RKO (cell line): ENCODE measurements around the gene CNMD.

Experiments
- DNase-seq: peaks from one replicate; pipeline ENCODE4 v3.0.0-alpha.2; 2016; ENCODE audit warnings: low spot score

Gene CNMD

GRCh38 chr13:52739468-52740071, at the start of gene CNMD:
TSS of gene CNMD (minus strand) at chr13:52739820. CDS start at chr13:52739701, 119 bp downstream.
- no peak for DNase-seq

- DNase-seq: no peak
Measured at GRCh38 chr13:52788011-52788410, 48.4 kb upstream of the CNMD start.

GRCh38 chr13:52787235-52787634, 47.6 kb upstream of the CNMD start:
- DNase-seq: no peak

- no peak for DNase-seq
Measured at GRCh38 chr13:52786766-52787165, 47.1 kb upstream of the CNMD start.

GRCh38 chr13:52785739-52786138, 46.1 kb upstream of the CNMD start:
- DNase-seq: no peak

GRCh38 chr13:52784591-52785340, 45.1 kb upstream of the CNMD start:
- DNase-seq: no peak

- no peak for DNase-seq
Measured at GRCh38 chr13:52783943-52784342, 44.3 kb upstream of the CNMD start.

- no peak for DNase-seq
Measured at GRCh38 chr13:52782471-52783448, 43.1 kb upstream of the CNMD start.

GRCh38 chr13:52780611-52781010, 41.0 kb upstream of the CNMD start:
- no peak for DNase-seq

- DNase-seq: no peak
Measured at GRCh38 chr13:52780092-52780491, 40.5 kb upstream of the CNMD start.

- no peak for DNase-seq
Measured at GRCh38 chr13:52779103-52779502, 39.5 kb upstream of the CNMD start.

GRCh38 chr13:52776726-52777125, 37.1 kb upstream of the CNMD start:
- DNase-seq: no peak

- DNase-seq: no peak
Measured at GRCh38 chr13:52775511-52775910, 35.9 kb upstream of the CNMD start.

- no peak for DNase-seq
Measured at GRCh38 chr13:52767949-52768516, 28.4 kb upstream of the CNMD start.

- no peak for DNase-seq
Measured at GRCh38 chr13:52765611-52766390, 26.2 kb upstream of the CNMD start.

GRCh38 chr13:52760077-52760476, 20.5 kb upstream of the CNMD start:
- DNase-seq: no peak

- DNase-seq: no peak
Measured at GRCh38 chr13:52758114-52758513, 18.5 kb upstream of the CNMD start.

- no peak for DNase-seq
Measured at GRCh38 chr13:52751196-52751595, 11.6 kb upstream of the CNMD start.

GRCh38 chr13:52750713-52751112, 11.1 kb upstream of the CNMD start:
- no peak for DNase-seq

GRCh38 chr13:52749419-52749818, 9.8 kb upstream of the CNMD start:
- no peak for DNase-seq

- no peak for DNase-seq
Measured at GRCh38 chr13:52746141-52746540, 6.5 kb upstream of the CNMD start.
